PFSK-1 (cell line): ENCODE data around the gene TMEM200B.

Experiments
- FOXP2 ChIP-seq: optimal IDR thresholded peaks from 2 replicates; pipeline ENCODE3; 2011; ENCODE audit warnings: borderline replicate concordance, control low read depth, inconsistent platforms; ENCODE audit not compliant: insufficient read depth; ENCODE audit errors: extremely low read length, extremely low read depth
- POLR2AphosphoS5 ChIP-seq: IDR thresholded peaks from 2 replicates; pipeline ENCODE4 v1.6.1; 2012; ENCODE audit warnings: low read depth, mild to moderate bottlenecking, control low read depth, low read length, moderate library complexity
- REST ChIP-seq, 2 experiments: IDR thresholded peaks; 2 replicates each; pipeline versions ENCODE4 v1.6.1 to v1.8.0; 2011 to 2012; ENCODE audit warnings: low read depth in 2 of 2, low read length in 2 of 2, control low read depth in 1 of 2, inconsistent platforms in 1 of 2, mild to moderate bottlenecking in 1 of 2, moderate library complexity in 1 of 2; ENCODE audit not compliant: insufficient read depth in 1 of 2
- SIN3A ChIP-seq: IDR thresholded peaks from 2 replicates; pipeline ENCODE4 v1.6.1; 2012; ENCODE audit warnings: mild to moderate bottlenecking, low read length, moderate library complexity, borderline replicate concordance; ENCODE audit not compliant: insufficient read depth
- TAF1 ChIP-seq: IDR thresholded peaks from 2 replicates; pipeline ENCODE4 v1.6.1; 2012; ENCODE audit warnings: low read length, control low read depth, borderline replicate concordance; ENCODE audit not compliant: insufficient read depth

Gene TMEM200B

DNA sequence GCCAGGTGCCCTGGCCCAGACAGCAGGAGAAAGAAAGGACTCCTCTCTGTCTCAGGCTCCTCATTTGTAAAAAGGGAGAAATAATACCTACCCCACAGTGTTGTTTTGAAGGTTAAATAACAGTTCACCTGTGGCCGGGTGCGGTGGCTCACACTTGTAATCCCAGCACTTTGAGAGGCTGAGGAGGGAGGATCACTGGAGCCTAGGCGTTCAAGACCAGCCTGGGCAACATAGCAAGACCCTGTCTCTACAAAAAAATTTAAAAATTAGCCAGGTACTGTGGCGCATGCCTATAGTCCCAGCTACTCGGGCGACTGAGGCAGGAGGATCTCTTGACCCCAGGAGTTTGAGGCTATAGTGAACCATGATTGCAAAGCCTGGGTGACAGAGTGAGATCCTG, 2.5 kb upstream of the TMEM200B start:
- TF ChIP-seq FOXP2 (no peak), REST (IDR thresholded peaks at IDR 0.05; ENCODE audit: insufficient read depth in 1 of 2, low read depth in 2 of 2, low read length in 2 of 2) (no peak), POLR2AphosphoS5 (no peak), TAF1 (no peak), SIN3A (no peak)

DNA sequence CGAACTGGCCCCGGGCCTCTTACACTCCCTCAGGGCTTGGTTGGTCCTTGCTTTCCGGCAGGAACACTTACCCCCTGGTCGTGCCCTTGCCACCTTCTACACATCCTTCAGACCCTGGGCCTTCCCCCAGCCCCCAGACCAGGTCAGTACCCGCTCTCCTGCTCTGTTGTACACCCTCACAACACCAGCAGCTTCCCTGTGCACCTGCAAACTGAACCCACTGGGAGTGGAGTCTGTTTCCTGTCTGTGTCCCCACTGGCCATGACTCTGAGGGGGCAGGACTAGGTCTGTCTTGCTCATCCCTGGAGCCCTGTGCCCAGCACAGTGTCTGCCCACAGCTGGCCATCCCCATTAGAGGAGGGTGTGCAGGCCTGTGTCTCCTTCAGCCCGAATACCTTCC, 2.1 kb upstream of the TMEM200B start:
- TF ChIP-seq TAF1: no peak
- no peak for TF ChIP-seq FOXP2
- TF ChIP-seq POLR2AphosphoS5: no peak

DNA sequence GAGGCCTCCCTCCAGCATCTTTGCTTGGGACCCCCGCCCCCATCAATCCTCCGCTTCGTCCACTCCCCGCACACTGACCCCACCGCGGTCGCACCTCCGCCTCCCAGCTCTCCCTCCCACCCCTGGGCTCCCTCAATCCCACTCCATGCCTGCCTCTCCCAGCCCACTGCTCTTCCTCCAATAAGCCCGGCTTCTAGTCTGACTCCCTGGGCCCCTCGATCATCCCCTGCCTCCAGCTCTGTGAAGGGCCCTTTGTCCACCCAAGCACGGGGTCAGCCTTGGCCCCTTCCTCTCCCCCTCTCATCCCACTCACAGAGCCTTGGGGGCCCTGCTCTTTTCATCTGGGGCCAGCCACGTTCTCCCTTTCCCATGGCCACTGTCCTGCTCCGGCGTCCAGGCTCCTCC, 1.5 kb upstream of the TMEM200B start:
- TF ChIP-seq SIN3A: no peak
- no peak for TF ChIP-seq FOXP2
- TF ChIP-seq REST (IDR thresholded peaks at IDR 0.05; ENCODE audit: insufficient read depth in 1 of 2, low read depth in 2 of 2, low read length in 2 of 2): no peak
- no peak for TF ChIP-seq TAF1
- no peak for TF ChIP-seq POLR2AphosphoS5

GRCh38 chr1:29124366-29125236, 898 bp upstream of the TMEM200B start:
- TF ChIP-seq REST (IDR thresholded peaks at IDR 0.05; ENCODE audit: insufficient read depth in 1 of 2, low read depth in 2 of 2, low read length in 2 of 2) (no peak), FOXP2 (peak; percentile 1)

DNA sequence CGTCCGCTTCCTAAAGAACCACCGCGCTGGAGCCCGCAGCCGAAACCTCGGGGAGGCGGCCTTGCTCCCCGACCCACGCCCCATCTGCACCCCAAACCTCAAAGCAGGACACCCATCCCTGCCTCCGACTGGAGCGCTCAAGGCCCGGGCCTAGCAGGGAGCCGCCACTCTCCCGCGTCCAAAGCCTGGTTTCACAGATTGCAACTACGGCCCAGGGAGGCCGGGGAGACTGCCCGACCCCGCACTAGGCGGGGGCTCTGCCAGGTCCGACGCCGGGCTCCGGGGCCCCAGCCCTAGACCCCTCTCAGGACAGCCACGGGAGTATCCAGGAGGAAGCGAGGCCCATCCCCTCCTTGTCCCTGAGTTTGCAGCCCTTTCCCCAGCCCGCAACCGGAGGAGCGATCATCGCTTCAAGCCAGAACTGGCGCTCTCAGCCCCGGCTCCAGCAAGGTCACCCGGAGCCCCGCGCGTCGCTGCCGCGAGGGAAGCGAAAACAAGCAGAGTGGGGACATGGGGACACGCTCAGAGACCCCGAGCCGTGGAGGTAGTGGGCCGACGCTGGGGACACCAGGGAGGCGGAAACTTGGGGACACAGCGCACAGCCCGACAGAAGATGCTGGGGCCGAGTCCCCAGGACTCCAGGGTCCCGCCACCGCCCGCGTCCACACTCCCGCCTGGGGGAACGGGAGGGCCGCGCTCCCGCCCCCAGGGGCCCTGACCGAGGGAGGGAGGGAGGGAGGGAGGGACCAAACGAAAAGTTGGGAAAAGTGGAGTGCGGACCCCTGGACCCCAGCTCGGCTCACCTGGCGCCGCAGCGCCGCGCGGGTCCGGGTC, 433 bp downstream of the TMEM200B start:
- TF ChIP-seq FOXP2: no peak
- no peak for TF ChIP-seq SIN3A
- no peak for TF ChIP-seq REST (IDR thresholded peaks at IDR 0.05; ENCODE audit: insufficient read depth in 1 of 2, low read depth in 2 of 2, low read length in 2 of 2)
- no peak for TF ChIP-seq POLR2AphosphoS5
- no peak for TF ChIP-seq TAF1
